Measurements from ENCODE around the gene ATP8B3. TPM values are rescaled to one million over a fixed set of nuclear protein-coding genes. Genes with fewer than 3 reads are reported as not detected.

The ATP8B3 gene
- total and polyA plus RNA-seq, 7 donors, result 0.06 to 0.30 (median 0.17) TPM; not detected in 1

- Histone ChIP-seq H3K36me3 (ENCODE audit: insufficient read depth in 1 of 2, low read depth in 1 of 2) (no peaks in the 10 kb centered on the region), H3K9me3 (no peaks in the 10 kb centered on the region), H3K4me1 (no peaks in the 10 kb centered on the region), H3K4me3 (no peak overlapping the region), H3K27me3 (ENCODE audit: insufficient read depth in 3 of 3, low read length in 2 of 3) (peaks cover 6 to 88% (median 47%) of the 10 kb centered on the region in 3 donors), H3K27ac (no peak overlapping the region)
- TF ChIP-seq CTCF (IDR thresholded peaks at IDR 0.05), result no peak
- DNase-seq (no peak), ATAC-seq (no peak)
- 3 to 7% (median 3%) methylated on average over 20 of the region's 20 CpGs for WGBS, 3 donors
- intact Hi-C loops (cut with DNase I), result no loop called here
These were observed 55.8 kb downstream of the ATP8B3 start for GRCh38 chr19:1756264-1756663.

GRCh38 chr19:1755467-1756171 lies 56.5 kb downstream of the ATP8B3 start:
- DNase-seq (no peak), ATAC-seq (no peak)
- H3K4me3 ChIP-seq, result no peak overlapping the region
- H3K9me3 ChIP-seq, result no peaks in the 10 kb centered on the region
- H3K4me1 ChIP-seq, result no peaks in the 10 kb centered on the region
- peaks cover 6 to 88% (median 45%) of the 10 kb centered on the region in 3 donors for H3K27me3 ChIP-seq (ENCODE audit: insufficient read depth in 3 of 3, low read length in 2 of 3)
- WGBS, 3 donors, result 2 to 4% (median 3%) methylated on average over 22 to 43 of the region's 43 CpGs
- H3K27ac ChIP-seq, result no peak overlapping the region
- TF ChIP-seq CTCF (IDR thresholded peaks at IDR 0.05), result no peak
- H3K36me3 ChIP-seq (ENCODE audit: insufficient read depth in 1 of 2, low read depth in 1 of 2), result no peaks in the 10 kb centered on the region
- intact Hi-C loops (cut with DNase I), result no loop called here

GRCh38 chr19:1754636-1755466 lies 57.2 kb downstream of the ATP8B3 start:
- DNase-seq, result no peak
- H3K27ac ChIP-seq, result no peak overlapping the region
- H3K9me3 ChIP-seq, result no peaks in the 10 kb centered on the region
- H3K27me3 ChIP-seq (ENCODE audit: insufficient read depth in 3 of 3, low read length in 2 of 3), result peaks cover 6 to 88% (median 45%) of the 10 kb centered on the region in 3 donors
- intact Hi-C loops (cut with DNase I), result no loop called here
- no peak for ATAC-seq
- WGBS, 3 donors, result 1% methylated on average over 48 to 80 of the region's 80 CpGs
- no peaks in the 10 kb centered on the region for H3K36me3 ChIP-seq (ENCODE audit: insufficient read depth in 1 of 2, low read depth in 1 of 2)
- no peak for TF ChIP-seq CTCF (IDR thresholded peaks at IDR 0.05)
- H3K4me1 ChIP-seq, result peaks cover 2% of the 10 kb centered on the region
- H3K4me3 ChIP-seq, result no peak overlapping the region

- Histone ChIP-seq H3K36me3 (ENCODE audit: insufficient read depth in 1 of 2, low read depth in 1 of 2) (no peaks in the 10 kb centered on the region), H3K9me3 (no peaks in the 10 kb centered on the region), H3K4me3 (no peak overlapping the region), H3K27me3 (ENCODE audit: insufficient read depth in 3 of 3, low read length in 2 of 3) (peaks cover 6 to 88% (median 46%) of the 10 kb centered on the region in 3 donors), H3K27ac (no peak overlapping the region), H3K4me1 (peaks cover 9% of the 10 kb centered on the region)
- 1% methylated on average over 20 to 105 of the region's 105 CpGs for WGBS, 3 donors
- no peak for ATAC-seq
- no peak for DNase-seq
- no peak for TF ChIP-seq CTCF (IDR thresholded peaks at IDR 0.05)
- intact Hi-C loops (cut with DNase I), result no loop called here
These were observed 57.9 kb downstream of the ATP8B3 start for GRCh38 chr19:1754018-1754635.
